IPS DF 6.9 (cell line): ENCODE results near the gene FBXO24.
A peak's percentile ranks its signal among the peaks of the same experiment; 100 is the strongest.

Source experiments
- DNase-seq: peaks from one replicate; pipeline ENCODE4 v3.0.0-alpha.2; 2013; ENCODE audit warnings: low read depth, low spot score
- H3K27ac ChIP-seq: one replicate; pipeline ENCODE4 v1.5.1; 2013; ENCODE audit warnings: low read length, control low read depth
- H3K27me3 ChIP-seq: 2 replicates; pipeline ENCODE4 v1.6.1; 2013; ENCODE audit warnings: mild to moderate bottlenecking, low read length; ENCODE audit not compliant: control insufficient read depth, insufficient read depth
- H3K36me3 ChIP-seq: 2 replicates; pipeline ENCODE4 v1.6.1; 2013; ENCODE audit warnings: low read length; ENCODE audit not compliant: control insufficient read depth, insufficient read depth
- H3K4me1 ChIP-seq: 2 replicates; pipeline ENCODE4 v1.6.1; 2013; ENCODE audit warnings: low read length; ENCODE audit not compliant: control insufficient read depth, insufficient read depth
- H3K4me3 ChIP-seq: 2 replicates; pipeline ENCODE4 v1.5.1; 2013; ENCODE audit warnings: mild to moderate bottlenecking, low read length
- H3K9me3 ChIP-seq: 2 replicates; pipeline ENCODE4 v1.6.1; 2013; ENCODE audit warnings: low read length, inconsistent platforms; ENCODE audit not compliant: control insufficient read depth, insufficient read depth
- WGBS: extraction: QIAGEN DNeasy Blood & Tissue Kit; methylation state at CpG from one replicate; pipeline ENCODE4 v1.1.7; 2013; ENCODE audit warnings: mixed read lengths, missing lambda C conversion rate; ENCODE audit not compliant: insufficient read length, insufficient coverage; 5-methylcytosine and 5-hydroxymethylcytosine counted together

The FBXO24 gene

DNA sequence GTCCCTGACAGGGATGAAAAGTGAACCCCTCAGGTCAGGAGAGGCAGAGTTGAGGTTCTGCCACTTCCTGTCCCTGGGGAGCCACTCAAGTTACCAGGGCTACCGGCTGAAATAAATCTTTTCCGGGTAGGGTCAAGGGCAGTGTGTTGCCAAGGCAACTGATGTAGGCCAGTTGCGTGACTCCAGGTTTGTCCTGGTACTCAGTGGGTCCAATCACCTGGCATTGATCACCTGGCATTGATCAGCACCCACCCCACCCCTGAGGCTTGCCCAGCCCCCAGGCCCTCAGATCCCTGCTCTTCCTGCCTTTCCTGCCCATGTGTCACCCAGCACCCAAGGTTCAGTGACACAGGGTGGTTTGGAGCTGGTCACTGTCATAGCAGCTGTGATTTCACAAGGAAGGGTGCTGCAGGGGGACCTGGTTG, 18.4 kb upstream of the FBXO24 start:
- H3K9me3 ChIP-seq, result no peaks in the 10 kb centered on the region
- H3K36me3 ChIP-seq, result no peaks in the 10 kb centered on the region
- DNase-seq, result no peak
- H3K27ac ChIP-seq, result no peak overlapping the region
- H3K4me3 ChIP-seq, result no peak overlapping the region
- WGBS, result no CpG with 5 or more reads among the region's 3 CpGs
- no peaks in the 10 kb centered on the region for H3K27me3 ChIP-seq
- H3K4me1 ChIP-seq, result peaks cover 26% of the 10 kb centered on the region

DNA sequence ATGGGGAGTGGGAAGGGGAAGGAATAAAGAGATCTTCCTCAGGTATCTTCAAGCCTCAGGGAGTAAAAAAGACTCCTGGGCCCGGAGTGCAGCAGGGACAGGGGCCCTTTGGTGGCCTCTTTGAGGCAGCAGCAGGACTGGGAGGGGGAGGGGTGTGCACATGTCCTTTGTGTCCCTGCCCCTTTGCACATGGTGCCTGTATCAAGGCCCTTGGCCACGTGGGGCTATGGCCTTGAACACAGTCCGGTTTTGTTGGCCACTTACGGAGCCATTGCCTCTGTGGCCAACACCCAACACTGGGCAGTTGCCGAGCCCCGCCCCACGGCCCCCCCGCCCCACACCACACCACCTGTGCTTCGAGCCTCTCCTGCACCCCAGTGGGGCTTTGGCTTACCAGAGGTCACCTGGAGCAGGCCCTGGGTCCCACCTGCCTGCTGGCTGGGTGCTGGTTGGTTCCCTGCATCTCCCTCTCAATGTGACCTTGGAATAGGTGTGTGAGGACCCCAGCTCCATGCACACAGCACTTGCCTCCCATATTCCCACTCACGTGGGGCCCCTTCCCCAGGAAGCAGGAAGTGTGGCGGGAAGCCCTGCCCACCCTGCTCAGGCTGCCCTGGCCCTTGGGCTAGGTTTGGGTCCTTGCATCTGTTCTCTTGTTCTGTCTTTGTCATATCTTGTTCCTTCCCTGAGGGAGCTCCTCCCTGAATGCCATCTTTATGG, 17.8 kb upstream of the FBXO24 start:
- DNase-seq, result no peak
- Histone ChIP-seq H3K4me3 (no peak overlapping the region), H3K27ac (no peak overlapping the region), H3K36me3 (no peaks in the 10 kb centered on the region), H3K9me3 (no peaks in the 10 kb centered on the region), H3K4me1 (peaks cover 26% of the 10 kb centered on the region), H3K27me3 (no peaks in the 10 kb centered on the region)
- WGBS, result no CpG with 5 or more reads among the region's 11 CpGs

GRCh38 chr7:100568896-100569844, 17.0 kb upstream of the FBXO24 start:
- Histone ChIP-seq H3K4me1 (peaks cover 24% of the 10 kb centered on the region), H3K27ac (no peak overlapping the region), H3K36me3 (peaks cover 2% of the 10 kb centered on the region; the same call in 1 of the 2 replicates), H3K9me3 (no peaks in the 10 kb centered on the region), H3K4me3 (peak overlapping the region; percentile 48; the same call in 1 of the 2 replicates), H3K27me3 (no peaks in the 10 kb centered on the region)
- no CpG with 5 or more reads among the region's 36 CpGs for WGBS
- DNase-seq, result peak; percentile 70

DNA sequence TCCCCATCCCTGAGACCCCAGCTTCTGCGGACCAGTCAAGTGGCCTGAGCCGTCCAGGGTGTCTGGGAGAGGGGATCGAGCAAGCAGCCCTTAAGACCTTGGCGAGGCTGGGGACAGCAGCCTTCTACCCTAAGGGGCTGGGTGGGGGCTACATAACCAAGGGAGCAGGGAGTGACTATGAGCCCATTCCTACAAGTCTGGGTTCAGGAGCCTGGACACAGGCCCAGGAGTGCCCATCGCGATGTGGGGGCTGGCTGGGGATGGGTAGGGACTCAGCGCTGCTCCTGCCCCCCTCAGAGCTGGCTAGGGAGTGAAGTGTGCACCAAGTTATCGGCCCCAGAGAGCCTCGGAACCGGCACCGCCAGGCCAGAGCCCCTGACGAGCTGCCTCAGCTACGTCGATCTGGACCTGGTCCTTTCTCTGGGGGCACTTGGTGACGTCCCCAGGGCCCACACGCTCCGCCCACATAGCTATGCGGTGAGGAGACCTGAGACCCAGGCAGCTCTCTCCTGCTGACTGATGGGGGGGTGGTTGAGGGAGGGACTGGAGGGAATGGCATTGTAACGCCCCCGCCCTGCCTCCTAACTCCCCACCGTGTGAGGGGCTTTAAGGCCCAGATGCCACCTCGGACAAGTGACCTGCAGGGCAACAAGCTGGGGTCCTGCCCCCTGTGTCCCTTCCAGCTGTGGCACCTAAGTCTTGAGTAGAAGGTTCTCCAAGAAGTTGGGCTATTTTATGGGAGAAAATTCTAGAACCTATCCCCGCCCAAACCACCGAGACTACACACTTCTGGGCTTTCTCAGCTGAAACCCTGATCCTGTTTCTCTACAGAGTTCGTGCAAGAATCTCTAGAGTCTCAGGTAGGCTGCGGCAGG, 14.9 kb upstream of the FBXO24 start:
- Histone ChIP-seq H3K27me3 (no peaks in the 10 kb centered on the region), H3K4me3 (no peak overlapping the region), H3K4me1 (peaks cover 25% of the 10 kb centered on the region), H3K27ac (no peak overlapping the region), H3K36me3 (peaks cover 11% of the 10 kb centered on the region), H3K9me3 (no peaks in the 10 kb centered on the region)
- no peak for DNase-seq
- no CpG with 5 or more reads among the region's 26 CpGs for WGBS

- no peak for DNase-seq
- H3K4me3 ChIP-seq, result no peak overlapping the region
- H3K9me3 ChIP-seq, result no peaks in the 10 kb centered on the region
- no CpG with 5 or more reads among the region's 2 CpGs for WGBS
- peaks cover 15% of the 10 kb centered on the region for H3K36me3 ChIP-seq
- H3K27ac ChIP-seq, result no peak overlapping the region
- no peaks in the 10 kb centered on the region for H3K27me3 ChIP-seq
- H3K4me1 ChIP-seq, result peaks cover 25% of the 10 kb centered on the region
Observed at GRCh38 chr7:100571829-100572116, 14.4 kb upstream of the FBXO24 start.

GRCh38 chr7:100572281-100572948, 13.7 kb upstream of the FBXO24 start:
- no peak overlapping the region for H3K4me3 ChIP-seq
- no peaks in the 10 kb centered on the region for H3K27me3 ChIP-seq
- H3K36me3 ChIP-seq, result peaks cover 16% of the 10 kb centered on the region
- DNase-seq, result no peak
- no peaks in the 10 kb centered on the region for H3K9me3 ChIP-seq
- H3K27ac ChIP-seq, result no peak overlapping the region
- no CpG with 5 or more reads among the region's 20 CpGs for WGBS
- peaks cover 24% of the 10 kb centered on the region for H3K4me1 ChIP-seq

DNA sequence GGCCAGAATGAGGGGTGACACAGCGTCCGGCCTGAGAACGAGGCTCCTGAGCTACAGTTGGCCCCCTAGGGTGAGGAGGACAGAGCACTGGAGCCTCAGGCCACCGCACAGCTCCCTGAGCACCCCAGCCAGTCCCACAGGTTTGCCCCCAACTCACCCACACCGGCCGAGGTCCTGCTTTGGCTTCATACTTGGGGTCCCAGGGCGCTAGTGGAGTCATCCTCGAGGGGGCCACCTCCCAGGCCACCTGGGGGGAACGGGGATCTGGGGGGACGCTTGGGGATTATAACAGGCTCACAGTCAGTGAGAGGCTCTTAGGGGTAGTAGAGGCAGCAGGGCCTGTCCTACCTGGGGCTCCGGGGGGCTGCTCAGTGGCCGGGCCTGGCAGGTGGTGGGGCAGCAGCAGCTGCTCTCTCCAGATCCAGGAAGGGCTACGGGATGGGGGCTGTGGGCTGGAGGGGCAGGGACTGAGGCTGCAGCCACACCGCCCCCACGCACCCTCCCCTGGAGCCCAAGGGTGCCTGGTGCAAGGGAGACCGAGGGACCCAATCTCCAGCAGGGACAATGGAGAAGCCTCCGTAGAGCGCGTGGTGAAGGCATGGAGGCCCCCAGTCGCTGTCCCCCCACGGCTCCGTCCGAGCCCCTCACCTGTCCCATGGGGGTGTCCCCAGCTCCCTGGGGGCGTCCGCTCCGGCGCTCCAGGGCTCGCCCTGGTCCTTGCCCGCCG, 13.0 kb upstream of the FBXO24 start:
- WGBS, result no CpG with 5 or more reads among the region's 30 CpGs
- peaks cover 23% of the 10 kb centered on the region for H3K36me3 ChIP-seq
- peaks cover 19% of the 10 kb centered on the region for H3K4me1 ChIP-seq

DNA sequence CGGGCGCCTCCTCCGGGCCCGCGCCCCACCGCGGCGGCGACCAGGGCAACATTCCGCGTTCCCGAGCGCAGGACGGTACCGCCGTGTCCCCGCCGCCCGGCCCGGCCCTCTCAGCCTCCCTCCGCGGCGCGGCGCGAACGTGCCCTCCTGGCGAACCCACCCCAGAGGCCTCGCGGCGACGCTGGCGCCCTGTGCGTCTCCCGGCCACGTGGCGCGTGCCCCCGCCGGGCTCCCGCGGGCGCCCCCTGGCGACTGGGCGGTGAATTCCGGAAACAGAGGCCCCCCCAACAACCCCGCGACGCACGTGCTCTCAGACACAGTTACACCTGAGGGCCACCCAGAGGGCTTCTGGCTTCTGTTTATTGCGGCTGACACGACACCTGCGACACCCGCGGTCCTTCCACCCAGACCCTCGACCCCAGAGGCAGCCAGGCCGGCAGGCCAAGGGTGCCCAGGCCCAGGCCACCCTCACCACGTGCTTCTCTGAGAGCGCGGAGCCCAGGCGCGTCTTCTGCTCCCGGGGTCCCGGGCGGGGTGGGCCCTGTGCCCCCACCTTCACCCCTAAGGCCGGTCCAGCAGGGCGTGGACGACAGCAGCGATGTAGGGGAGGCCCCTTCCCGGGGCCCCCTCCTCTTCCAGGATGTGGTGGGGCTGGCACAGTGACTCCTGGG, 12.3 kb upstream of the FBXO24 start, which contains the start of gene SAP25:
SAP25 (minus strand) TSS at position 210 of the 671 bp plus-strand sequence; CDS start at position 52, 158 bp downstream.
- DNase-seq, result no peak
- Histone ChIP-seq H3K4me1 (peaks cover 17% of the 10 kb centered on the region), H3K36me3 (peaks cover 28% of the 10 kb centered on the region), H3K4me3 (no peak within 1 kb of the TSS), H3K27me3 (no peaks in the 10 kb centered on the region), H3K27ac (no peak within 1 kb of the TSS), H3K9me3 (no peaks in the 10 kb centered on the region)
- WGBS, result no CpG with 5 or more reads among the region's 70 CpGs

More for the DNA sequence above, 13.0 kb upstream of the FBXO24 start:
- Histone ChIP-seq H3K9me3 (no peaks in the 10 kb centered on the region), H3K27ac (no peak overlapping the region), H3K4me3 (no peak overlapping the region), H3K27me3 (no peaks in the 10 kb centered on the region)
- no peak for DNase-seq
